HG02970 (cell line): ENCODE results near the gene VARS1.

ENCODE experiments used
- ATAC-seq: cut with Tn5 transposase; IDR thresholded peaks from one replicate; pipeline ENCODE4 v1.9.1; 2021; ENCODE audit warnings: mild to moderate bottlenecking, moderate library complexity, moderate number of reproducible peaks; ENCODE audit not compliant: unreplicated experiment, low FRiP score

Gene VARS1

GRCh38 chr6:31775633-31776484 lies 19.7 kb downstream of the VARS1 start:
- no peak for ATAC-seq

GRCh38 chr6:31775184-31775583 lies 20.4 kb downstream of the VARS1 start:
- no peak for ATAC-seq

DNA sequence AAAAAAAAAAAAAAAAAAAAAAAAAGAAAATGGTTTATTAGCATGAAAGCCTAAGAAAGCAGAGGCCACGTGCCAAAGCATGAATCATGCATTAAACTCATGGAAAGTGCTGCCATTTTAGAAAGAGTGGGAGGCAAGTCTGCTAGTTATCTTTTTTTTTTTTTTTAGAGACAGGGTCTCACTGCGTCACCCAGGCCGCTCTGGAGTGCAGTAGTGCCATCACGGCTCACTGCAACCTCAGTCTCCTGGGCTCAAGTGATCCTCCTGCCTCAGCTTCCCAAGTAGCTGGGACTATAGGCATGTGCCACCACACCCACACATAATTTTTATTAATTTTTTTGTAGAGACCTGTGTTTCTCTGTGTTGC lies 23.6 kb downstream of the VARS1 start:
- no peak for ATAC-seq

GRCh38 chr6:31770860-31771259 lies 24.7 kb downstream of the VARS1 start:
- ATAC-seq, result no peak

DNA sequence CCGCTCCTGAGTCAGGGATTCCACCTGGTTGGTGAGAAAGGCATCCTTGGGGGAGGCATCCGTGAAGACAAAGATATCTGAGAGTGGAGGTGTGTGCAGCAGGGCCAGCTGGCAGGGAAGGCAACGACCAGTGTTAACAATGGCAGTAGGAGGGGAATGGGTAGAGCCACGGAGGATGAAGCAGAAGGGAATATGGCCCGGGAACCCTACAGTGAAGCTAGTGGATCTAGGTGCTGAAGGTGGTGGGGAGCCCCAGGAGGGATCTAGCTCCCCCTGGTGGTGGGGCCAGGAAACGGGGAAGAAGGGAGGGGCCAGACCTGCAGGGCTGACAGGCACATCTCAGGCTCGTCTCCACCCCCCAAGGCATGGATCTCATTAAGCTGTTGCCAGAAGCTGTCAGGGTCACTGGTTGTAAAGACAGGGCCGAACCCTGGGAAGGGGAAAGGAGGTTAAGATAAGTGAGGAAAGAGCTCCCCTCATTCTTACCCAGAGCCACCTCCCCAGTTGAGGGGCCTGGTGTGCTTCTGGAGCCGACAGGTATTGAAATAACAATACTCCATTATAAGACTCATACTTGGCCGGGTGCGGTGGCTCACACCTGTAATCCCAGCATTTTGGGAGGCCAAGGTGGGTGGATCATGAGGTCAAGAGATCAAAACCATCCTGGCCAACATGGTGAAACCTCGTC lies 25.7 kb downstream of the VARS1 start:
- no peak for ATAC-seq

DNA sequence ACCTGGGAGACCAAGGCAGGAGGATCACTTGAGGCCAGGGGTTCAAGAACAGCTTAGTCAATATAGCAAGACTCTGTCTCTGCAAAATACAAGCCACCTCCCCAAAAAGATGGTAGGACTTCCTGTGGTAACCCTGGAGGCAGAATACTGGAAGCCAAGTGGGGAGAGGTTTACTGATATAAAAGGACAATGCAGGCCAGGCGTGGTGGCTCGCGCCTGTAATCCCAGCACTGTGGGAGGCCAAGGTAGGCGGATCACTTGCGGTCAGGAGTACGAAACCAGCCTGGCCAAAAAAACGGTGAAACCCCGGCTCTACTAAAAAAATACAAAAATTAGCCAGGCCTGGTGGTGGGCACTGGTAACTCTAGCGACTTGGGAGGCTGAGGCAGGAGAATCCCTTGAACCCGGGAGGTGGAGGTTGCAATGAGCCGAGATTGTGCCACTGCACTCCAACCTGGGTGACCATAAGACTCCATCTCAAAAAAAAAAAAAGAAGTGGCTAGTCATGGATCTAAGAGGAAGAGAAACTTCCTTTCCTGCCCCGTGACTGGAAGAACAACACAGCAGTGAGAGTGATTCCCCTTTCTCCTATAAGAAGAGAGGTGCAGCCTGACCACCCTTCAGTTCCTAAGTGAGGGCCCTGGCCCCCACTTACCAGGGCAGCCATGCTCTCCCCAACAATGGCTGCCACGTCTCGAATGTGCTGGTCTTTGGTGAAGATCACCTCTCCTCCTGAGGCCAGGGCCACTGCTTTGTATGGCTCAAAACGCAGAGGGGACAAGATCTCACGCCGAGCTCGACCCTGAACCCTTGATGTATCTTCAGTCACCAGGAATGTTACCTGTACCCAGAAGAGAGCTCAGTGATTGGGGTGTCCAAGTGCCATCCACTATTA lies 26.9 kb downstream of the VARS1 start:
- ATAC-seq, result no peak

DNA sequence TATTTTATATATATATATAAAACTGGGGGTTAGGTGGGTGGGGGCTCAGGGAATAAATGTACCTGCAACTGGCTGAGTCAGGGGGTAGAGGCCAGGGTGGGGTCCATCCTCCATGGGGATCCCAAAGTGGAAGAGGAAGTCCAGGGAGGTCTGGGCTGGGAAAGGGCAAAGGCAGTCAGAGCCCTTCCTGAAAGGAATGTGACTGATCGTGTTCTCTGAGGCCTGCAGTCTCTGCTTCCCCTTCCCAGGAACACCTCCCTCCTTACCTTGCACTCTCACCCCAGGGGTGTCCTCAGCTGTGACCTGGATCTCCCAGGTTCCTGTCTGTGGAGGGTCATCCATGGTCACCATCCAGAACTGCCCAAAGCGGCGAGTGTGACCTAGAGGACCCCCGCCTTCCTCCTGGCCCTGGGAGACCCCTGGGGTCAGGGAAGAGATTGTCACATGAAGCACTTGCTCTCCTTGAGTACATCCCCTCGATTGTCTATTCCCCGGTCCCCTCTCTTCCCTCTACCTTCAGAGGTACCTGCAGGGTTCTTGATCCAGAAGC lies 28.4 kb downstream of the VARS1 start:
- no peak for ATAC-seq

DNA sequence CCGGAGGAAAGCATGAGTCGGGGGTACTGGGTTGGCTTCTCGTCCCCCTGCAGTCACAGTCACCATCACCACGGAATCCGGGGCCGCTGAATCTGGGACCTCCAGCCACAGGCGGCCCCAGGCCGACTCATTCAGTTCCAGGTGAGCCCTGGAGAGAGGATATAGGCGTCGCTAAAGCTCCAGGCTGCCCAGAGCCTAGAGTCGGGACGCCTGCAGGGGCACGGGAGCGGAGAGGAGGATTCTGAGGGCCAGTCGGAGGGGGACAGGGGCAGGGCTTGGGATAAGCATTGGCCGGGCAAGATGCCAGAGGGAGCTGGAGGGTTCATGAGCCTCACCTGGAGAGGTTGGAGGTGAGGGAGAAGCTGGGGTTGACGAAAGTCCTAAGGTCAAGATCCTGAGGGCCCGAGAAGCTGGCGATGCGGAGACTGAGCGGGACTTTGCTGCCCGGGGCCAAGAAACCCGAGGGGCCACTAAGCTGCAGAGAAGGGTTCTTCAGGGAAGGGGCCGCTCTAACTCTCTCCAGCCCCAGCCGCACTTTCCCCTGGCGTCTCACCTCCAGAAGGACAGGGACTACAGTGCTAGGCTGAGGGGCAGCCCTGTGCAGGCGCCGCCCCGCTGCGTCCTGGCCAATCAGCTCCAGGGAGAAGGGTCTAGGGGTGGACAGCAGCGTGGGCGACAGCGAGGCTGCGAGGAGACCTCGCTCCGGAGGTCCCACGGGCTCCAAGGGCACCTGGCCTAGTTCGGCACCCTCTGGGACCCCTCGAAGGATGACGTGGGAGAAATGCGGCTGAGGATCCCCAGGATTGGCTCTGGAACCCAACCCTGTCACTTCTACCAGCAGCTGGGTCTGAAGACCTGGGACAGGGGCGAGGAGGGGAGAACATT lies 29.4 kb downstream of the VARS1 start:
- no peak for ATAC-seq

GRCh38 chr6:31765559-31765909 lies 30.0 kb downstream of the VARS1 start:
- ATAC-seq, result no peak

DNA sequence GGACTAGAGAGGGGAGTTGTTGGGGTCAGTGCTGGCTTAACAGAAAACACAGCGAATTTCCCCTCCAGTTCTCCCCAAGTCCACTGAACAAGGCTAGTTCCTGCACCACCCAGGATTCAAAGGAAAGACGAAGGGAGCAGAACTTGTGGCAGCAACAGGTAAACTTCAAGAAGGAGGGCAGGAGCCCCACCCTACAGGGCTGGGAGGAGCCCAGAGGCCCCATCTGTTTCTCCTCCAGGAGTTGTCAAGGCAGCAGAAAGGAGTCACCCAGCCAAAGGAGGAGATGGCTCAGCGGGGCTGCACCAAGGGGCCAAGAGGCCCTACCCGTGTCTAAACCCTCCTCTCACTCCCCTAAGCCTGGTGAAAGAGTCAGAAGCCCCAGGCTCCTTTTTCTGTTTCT lies 31.4 kb downstream of the VARS1 start:
- ATAC-seq, result no peak

GRCh38 chr6:31763619-31763940 lies 32.0 kb downstream of the VARS1 start:
- no peak for ATAC-seq

GRCh38 chr6:31762878-31763618 lies 32.5 kb downstream of the VARS1 start:
- ATAC-seq, result no peak

GRCh38 chr6:31762356-31762755 lies 33.2 kb downstream of the VARS1 start, which contains the start of gene SAPCD1:
Gene SAPCD1, plus strand, starts transcription at chr6:31762656. Its CDS starts 399 bp downstream, at chr6:31763055.
- ATAC-seq, result no peak

- no peak for ATAC-seq
Measured at GRCh38 chr6:31761343-31761742, 34.2 kb downstream of the VARS1 start.

GRCh38 chr6:31760790-31761189 lies 34.8 kb downstream of the VARS1 start:
- no peak for ATAC-seq

DNA sequence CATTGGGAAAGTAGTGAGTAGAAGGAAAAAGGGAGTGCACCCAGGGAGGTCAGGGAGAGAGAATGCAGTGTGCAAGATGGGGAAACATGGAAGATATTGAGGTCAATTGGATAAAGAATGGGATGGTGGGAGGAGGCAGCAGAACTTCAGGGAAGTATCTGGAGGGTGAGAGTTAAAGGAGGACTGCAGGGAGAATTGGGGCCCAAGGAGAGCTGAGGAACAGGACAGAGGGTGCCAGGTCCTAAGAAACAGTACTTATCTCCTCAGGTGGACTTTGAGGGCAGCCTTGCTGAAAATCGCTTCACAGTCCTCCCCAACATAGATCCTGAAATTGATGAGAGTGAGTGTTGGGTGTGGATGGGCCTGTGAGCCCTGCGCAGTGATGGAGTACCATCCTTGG lies 37.3 kb downstream of the VARS1 start:
- ATAC-seq, result no peak

GRCh38 chr6:31752739-31753319 lies 42.7 kb downstream of the VARS1 start:
- ATAC-seq, result no peak

GRCh38 chr6:31750411-31751022 lies 45.0 kb downstream of the VARS1 start:
- ATAC-seq, result no peak
